IPS DF 6.9 (cell line): Measurements from ENCODE around the gene GSTO1.

ENCODE experiments used
- DNase-seq: peaks from one replicate; pipeline ENCODE4 v3.0.0-alpha.2; 2013; ENCODE audit warnings: low read depth, low spot score
- H3K27ac ChIP-seq: one replicate; pipeline ENCODE4 v1.5.1; 2013; ENCODE audit warnings: low read length, control low read depth
- H3K27me3 ChIP-seq: 2 replicates; pipeline ENCODE4 v1.6.1; 2013; ENCODE audit warnings: mild to moderate bottlenecking, low read length; ENCODE audit not compliant: control insufficient read depth, insufficient read depth
- H3K36me3 ChIP-seq: 2 replicates; pipeline ENCODE4 v1.6.1; 2013; ENCODE audit warnings: low read length; ENCODE audit not compliant: control insufficient read depth, insufficient read depth
- H3K4me1 ChIP-seq: 2 replicates; pipeline ENCODE4 v1.6.1; 2013; ENCODE audit warnings: low read length; ENCODE audit not compliant: control insufficient read depth, insufficient read depth
- H3K4me3 ChIP-seq: 2 replicates; pipeline ENCODE4 v1.5.1; 2013; ENCODE audit warnings: mild to moderate bottlenecking, low read length
- H3K9me3 ChIP-seq: 2 replicates; pipeline ENCODE4 v1.6.1; 2013; ENCODE audit warnings: low read length, inconsistent platforms; ENCODE audit not compliant: control insufficient read depth, insufficient read depth
- WGBS: extraction: QIAGEN DNeasy Blood & Tissue Kit; methylation state at CpG from one replicate; pipeline ENCODE4 v1.1.7; 2013; ENCODE audit warnings: mixed read lengths, missing lambda C conversion rate; ENCODE audit not compliant: insufficient read length, insufficient coverage; 5-methylcytosine and 5-hydroxymethylcytosine counted together

GSTO1 gene

GRCh38 chr10:104304356-104304745, 49.7 kb downstream of the GSTO1 start:
- Histone ChIP-seq H3K36me3 (no peaks in the 10 kb centered on the region), H3K9me3 (no peaks in the 10 kb centered on the region), H3K4me1 (peaks cover 1% of the 10 kb centered on the region; the same call in 1 of the 2 replicates), H3K27ac (no peak overlapping the region), H3K4me3 (no peak overlapping the region), H3K27me3 (no peaks in the 10 kb centered on the region)
- DNase-seq, result no peak
- no CpG with 5 or more reads among the region's 4 CpGs for WGBS

GRCh38 chr10:104304927-104305326, 50.2 kb downstream of the GSTO1 start:
- Histone ChIP-seq H3K27ac (no peak overlapping the region), H3K36me3 (no peaks in the 10 kb centered on the region), H3K4me3 (no peak overlapping the region), H3K4me1 (peaks cover 1% of the 10 kb centered on the region; the same call in 1 of the 2 replicates), H3K9me3 (no peaks in the 10 kb centered on the region), H3K27me3 (no peaks in the 10 kb centered on the region)
- WGBS, result no CpG with 5 or more reads among the region's 8 CpGs
- no peak for DNase-seq

- Histone ChIP-seq H3K4me1 (peaks cover 1% of the 10 kb centered on the region; the same call in 1 of the 2 replicates), H3K27ac (no peak overlapping the region), H3K36me3 (no peaks in the 10 kb centered on the region), H3K27me3 (no peaks in the 10 kb centered on the region), H3K4me3 (no peak overlapping the region), H3K9me3 (no peaks in the 10 kb centered on the region)
- DNase-seq, result no peak
- no CpG with 5 or more reads among the region's 3 CpGs for WGBS
These were observed 52.2 kb downstream of the GSTO1 start for GRCh38 chr10:104306897-104307296.

- H3K4me3 ChIP-seq, result no peak overlapping the region
- H3K4me1 ChIP-seq, result peaks cover 1% of the 10 kb centered on the region; the same call in 1 of the 2 replicates
- DNase-seq, result no peak
- H3K27ac ChIP-seq, result no peak overlapping the region
- H3K27me3 ChIP-seq, result no peaks in the 10 kb centered on the region
- no peaks in the 10 kb centered on the region for H3K9me3 ChIP-seq
- WGBS, result no CpG with 5 or more reads among the region's 10 CpGs
- 0 out of 2 replicates have a peak, but pooled peaks cover 2% of the 10 kb centered on the region for H3K36me3 ChIP-seq
These were observed 53.1 kb downstream of the GSTO1 start for GRCh38 chr10:104307576-104308438.

- no CpG with 5 or more reads among the region's 4 CpGs for WGBS
- H3K9me3 ChIP-seq, result no peaks in the 10 kb centered on the region
- no peak overlapping the region for H3K27ac ChIP-seq
- no peak for DNase-seq
- H3K27me3 ChIP-seq, result no peaks in the 10 kb centered on the region
- H3K4me3 ChIP-seq, result no peak overlapping the region
- peaks cover 1% of the 10 kb centered on the region; the same call in 1 of the 2 replicates for H3K4me1 ChIP-seq
- H3K36me3 ChIP-seq, result peaks cover 6% of the 10 kb centered on the region; the same call in 1 of the 2 replicates
These were observed 53.8 kb downstream of the GSTO1 start for GRCh38 chr10:104308439-104308903.

GRCh38 chr10:104309980-104310978, 55.6 kb downstream of the GSTO1 start:
- Histone ChIP-seq H3K27me3 (no peaks in the 10 kb centered on the region), H3K4me3 (no peak overlapping the region), H3K27ac (no peak overlapping the region), H3K36me3 (peaks cover 20% of the 10 kb centered on the region), H3K4me1 (peaks cover 1% of the 10 kb centered on the region; the same call in 1 of the 2 replicates), H3K9me3 (no peaks in the 10 kb centered on the region)
- no CpG with 5 or more reads among the region's 15 CpGs for WGBS
- no peak for DNase-seq

- Histone ChIP-seq H3K9me3 (no peaks in the 10 kb centered on the region), H3K27me3 (no peaks in the 10 kb centered on the region), H3K4me3 (no peak overlapping the region), H3K4me1 (no peaks in the 10 kb centered on the region), H3K27ac (no peak overlapping the region), H3K36me3 (peaks cover 26% of the 10 kb centered on the region)
- no CpG with 5 or more reads among the region's 5 CpGs for WGBS
- DNase-seq, result no peak
These were observed 56.6 kb downstream of the GSTO1 start for GRCh38 chr10:104311184-104311720.

GRCh38 chr10:104314591-104315485, 60.1 kb downstream of the GSTO1 start:
- Histone ChIP-seq H3K9me3 (no peaks in the 10 kb centered on the region), H3K4me3 (no peak overlapping the region), H3K27me3 (no peaks in the 10 kb centered on the region), H3K4me1 (peaks cover 5% of the 10 kb centered on the region), H3K36me3 (peaks cover 26% of the 10 kb centered on the region), H3K27ac (no peak overlapping the region)
- no CpG with 5 or more reads among the region's 43 CpGs for WGBS
- DNase-seq, result no peak

GRCh38 chr10:104315486-104315921, 60.8 kb downstream of the GSTO1 start:
- peaks cover 5% of the 10 kb centered on the region for H3K4me1 ChIP-seq

More at GRCh38 chr10:104315486-104315921, 60.8 kb downstream of the GSTO1 start:
- Histone ChIP-seq H3K27ac (no peak overlapping the region), H3K36me3 (peaks cover 26% of the 10 kb centered on the region), H3K4me3 (no peak overlapping the region), H3K9me3 (no peaks in the 10 kb centered on the region), H3K27me3 (no peaks in the 10 kb centered on the region)
- no CpG with 5 or more reads among the region's 22 CpGs for WGBS
- no peak for DNase-seq
